Endothelial cell (in vitro differentiated cells): ENCODE data around the gene NDFIP1. TPM values are rescaled to one million over a fixed set of nuclear protein-coding genes. Genes with fewer than 3 reads are reported as not detected.
"Not testable (repeated sequence)": the region's sequence is repeated elsewhere in the genome, so short reads cannot be mapped to it uniquely, and the experiment has no call there.

Source experiments
- DNase-seq: peaks from one replicate; pipeline ENCODE4 v3.0.0; 2021; ENCODE audit warnings: low spot score
- H3K27ac Mint-ChIP-seq: one replicate; pipeline ENCODE4 v1.8.0; 2021; ENCODE audit warnings: mixed read lengths, inconsistent platforms; ENCODE audit not compliant: unreplicated experiment
- H3K27me3 Mint-ChIP-seq: one replicate; pipeline ENCODE4 v1.8.0; 2021; ENCODE audit warnings: mild to moderate bottlenecking, moderate library complexity, mixed read lengths, inconsistent platforms; ENCODE audit not compliant: unreplicated experiment
- H3K36me3 Mint-ChIP-seq: one replicate; pipeline ENCODE4 v1.8.0; 2021; ENCODE audit warnings: mild to moderate bottlenecking, low read depth, mixed read lengths, inconsistent platforms; ENCODE audit not compliant: unreplicated experiment
- H3K4me1 Mint-ChIP-seq: one replicate; pipeline ENCODE4 v1.8.0; 2021; ENCODE audit warnings: mild to moderate bottlenecking, mixed read lengths, inconsistent platforms; ENCODE audit not compliant: unreplicated experiment
- H3K4me3 Mint-ChIP-seq: one replicate; pipeline ENCODE4 v1.8.0; 2021; ENCODE audit warnings: mild to moderate bottlenecking, mixed read lengths, inconsistent platforms; ENCODE audit not compliant: unreplicated experiment
- H3K9me3 Mint-ChIP-seq: one replicate; pipeline ENCODE4 v1.8.0; 2021; ENCODE audit warnings: mixed read lengths, inconsistent platforms; ENCODE audit not compliant: unreplicated experiment
- total RNA-seq: library from RNA; stranded (reverse); fragmentation: NEBNext Ultra II Directional; extraction: Animal tissue kit (Norgen Biotek cat#: 25700); gene quantifications from one replicate; pipeline ENCODE4 v1.2.1, GENCODE V29; 2021; ENCODE audit not compliant: unreplicated experiment
- TF ChIP-seq, protein P1 (sequence below): fragments of 200-600 bp; sonication (generic); IDR thresholded peaks from one replicate; pipeline ENCODE4 v1.5.0; 2021; ENCODE audit warnings: antibody characterized with exemption; ENCODE audit not compliant: unreplicated experiment

The NDFIP1 gene
- total RNA-seq, 1 donor from 2014 or later, result 34.8 TPM

DNA sequence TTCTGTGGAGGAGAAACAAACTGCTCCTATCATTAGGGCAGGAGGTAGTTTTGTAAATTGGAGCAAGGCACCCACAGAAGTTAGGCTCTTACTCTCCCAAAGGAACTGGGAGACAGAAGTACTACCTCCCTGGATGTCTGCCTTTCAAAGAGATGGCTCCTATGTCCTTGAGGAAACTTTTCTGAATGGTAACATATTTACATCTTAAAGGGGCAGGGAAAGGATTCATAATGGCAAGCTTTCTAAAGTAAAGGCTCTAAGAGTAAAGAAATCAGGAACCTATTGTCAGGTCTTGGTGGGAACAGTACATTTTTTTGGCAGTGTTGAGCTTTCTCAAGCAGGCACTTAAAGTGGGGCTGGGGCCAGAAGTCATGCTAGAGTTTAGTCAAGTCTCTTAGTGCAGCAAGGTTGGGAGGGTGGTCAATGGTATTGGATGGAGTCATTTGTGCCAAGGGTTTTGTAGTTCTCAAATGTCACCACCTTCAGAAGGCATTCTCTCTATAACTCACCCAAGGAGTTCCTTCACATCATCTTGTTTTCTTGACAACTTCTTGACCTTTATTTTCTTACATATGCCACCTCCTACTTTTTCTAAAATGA lies 26.3 kb upstream of the NDFIP1 start:
- Mint-ChIP-seq H3K4me1 (peaks cover 7% of the 10 kb centered on the region), H3K36me3 (no peaks in the 10 kb centered on the region), H3K27me3 (no peaks in the 10 kb centered on the region), H3K4me3 (no peak overlapping the region), H3K27ac (no peak overlapping the region), H3K9me3 (no peaks in the 10 kb centered on the region)
- no peak for DNase-seq
- TF ChIP-seq, protein P1, sequence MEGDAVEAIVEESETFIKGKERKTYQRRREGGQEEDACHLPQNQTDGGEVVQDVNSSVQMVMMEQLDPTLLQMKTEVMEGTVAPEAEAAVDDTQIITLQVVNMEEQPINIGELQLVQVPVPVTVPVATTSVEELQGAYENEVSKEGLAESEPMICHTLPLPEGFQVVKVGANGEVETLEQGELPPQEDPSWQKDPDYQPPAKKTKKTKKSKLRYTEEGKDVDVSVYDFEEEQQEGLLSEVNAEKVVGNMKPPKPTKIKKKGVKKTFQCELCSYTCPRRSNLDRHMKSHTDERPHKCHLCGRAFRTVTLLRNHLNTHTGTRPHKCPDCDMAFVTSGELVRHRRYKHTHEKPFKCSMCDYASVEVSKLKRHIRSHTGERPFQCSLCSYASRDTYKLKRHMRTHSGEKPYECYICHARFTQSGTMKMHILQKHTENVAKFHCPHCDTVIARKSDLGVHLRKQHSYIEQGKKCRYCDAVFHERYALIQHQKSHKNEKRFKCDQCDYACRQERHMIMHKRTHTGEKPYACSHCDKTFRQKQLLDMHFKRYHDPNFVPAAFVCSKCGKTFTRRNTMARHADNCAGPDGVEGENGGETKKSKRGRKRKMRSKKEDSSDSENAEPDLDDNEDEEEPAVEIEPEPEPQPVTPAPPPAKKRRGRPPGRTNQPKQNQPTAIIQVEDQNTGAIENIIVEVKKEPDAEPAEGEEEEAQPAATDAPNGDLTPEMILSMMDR, result no peak

DNA sequence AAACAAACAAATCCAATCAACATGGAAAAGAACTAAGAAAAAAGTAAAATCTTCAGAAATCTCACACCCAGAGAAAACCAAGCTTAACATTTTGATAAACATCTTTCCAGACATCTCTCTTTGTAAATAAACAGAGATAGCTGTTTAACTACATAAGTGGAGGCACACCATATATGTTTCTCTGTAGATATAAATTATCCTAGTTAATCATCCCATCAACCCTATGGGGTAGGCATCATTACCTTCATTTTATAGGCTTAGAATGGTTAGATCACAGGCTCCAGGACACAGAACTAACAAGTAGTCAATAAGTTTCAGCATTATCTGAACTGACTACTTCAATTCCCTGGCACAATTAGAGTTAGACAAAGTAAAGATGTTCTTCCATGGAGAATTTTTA lies 22.4 kb upstream of the NDFIP1 start:
- Mint-ChIP-seq H3K9me3 (no peaks in the 10 kb centered on the region), H3K4me1 (peaks cover 13% of the 10 kb centered on the region), H3K27ac (no peak overlapping the region), H3K4me3 (no peak overlapping the region), H3K36me3 (no peaks in the 10 kb centered on the region), H3K27me3 (peaks cover 3% of the 10 kb centered on the region)
- TF ChIP-seq, protein P1, result no peak
- no peak for DNase-seq

- Mint-ChIP-seq H3K4me1 (peaks cover 17% of the 10 kb centered on the region), H3K4me3 (no peak overlapping the region), H3K27me3 (peaks cover 3% of the 10 kb centered on the region), H3K36me3 (no peaks in the 10 kb centered on the region), H3K27ac (no peak overlapping the region), H3K9me3 (no peaks in the 10 kb centered on the region)
- DNase-seq, result no peak
- TF ChIP-seq, protein P1, result no peak
Observed at GRCh38 chr5:142086679-142087078, 21.9 kb upstream of the NDFIP1 start.

DNA sequence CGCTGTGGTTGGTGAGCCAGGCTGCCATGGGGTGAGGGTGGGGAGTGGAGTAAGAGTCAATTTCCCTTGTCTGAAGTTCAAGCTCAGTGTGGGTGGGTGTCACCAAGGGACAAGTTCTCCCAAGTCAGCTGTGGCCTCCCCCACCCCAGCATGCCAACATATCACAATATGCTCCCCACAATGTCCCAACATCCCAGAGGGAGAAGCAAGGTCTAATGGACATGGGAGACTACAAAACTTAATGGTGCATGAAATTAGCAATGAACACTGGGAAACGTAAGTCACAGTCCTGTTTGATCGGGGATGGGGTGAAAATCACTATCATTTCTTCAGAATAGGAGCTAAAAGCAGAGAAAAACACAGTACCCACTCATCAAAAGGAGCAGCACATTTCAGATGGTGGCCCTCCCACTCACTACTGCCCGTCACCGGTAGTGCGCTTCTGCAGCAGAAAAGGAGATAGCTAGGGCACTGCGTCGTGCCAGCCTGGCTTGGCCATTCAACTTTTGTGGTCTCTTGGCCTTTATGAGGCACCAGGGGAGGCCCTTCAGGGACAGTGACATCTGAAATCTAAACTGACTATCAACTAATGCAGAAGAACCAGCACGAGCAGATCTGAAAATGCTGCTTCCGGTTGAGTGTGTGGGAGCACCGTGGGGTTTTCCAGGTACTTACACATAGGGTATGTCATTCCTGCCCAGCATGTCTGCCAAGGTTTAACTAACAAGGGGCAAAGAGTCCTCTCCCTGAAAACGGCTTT lies 20.5 kb upstream of the NDFIP1 start:
- no peak overlapping the region for H3K4me3 Mint-ChIP-seq
- H3K27me3 Mint-ChIP-seq, result peaks cover 3% of the 10 kb centered on the region
- H3K36me3 Mint-ChIP-seq, result no peaks in the 10 kb centered on the region
- TF ChIP-seq, protein P1, result no peak
- H3K27ac Mint-ChIP-seq, result no peak overlapping the region
- peaks cover 24% of the 10 kb centered on the region for H3K4me1 Mint-ChIP-seq
- H3K9me3 Mint-ChIP-seq, result no peaks in the 10 kb centered on the region
- no peak for DNase-seq

GRCh38 chr5:142088855-142089479 lies 19.6 kb upstream of the NDFIP1 start:
- not testable (repeated sequence) for H3K4me3 Mint-ChIP-seq, H3K36me3 Mint-ChIP-seq, DNase-seq, H3K27ac Mint-ChIP-seq, H3K27me3 Mint-ChIP-seq, H3K9me3 Mint-ChIP-seq
- peaks cover 21% of the 10 kb centered on the region for H3K4me1 Mint-ChIP-seq
